Activated gamma-delta T cell (primary cell): ENCODE results near the gene NTM.

Source experiments
- DNase-seq: peaks from one replicate; lab custom pipeline; 2025; lab: John Stamatoyannopoulos, UW

Gene NTM

GRCh38 chr11:131687291-131688047 lies 317.1 kb downstream of the NTM start:
- no peak for DNase-seq

DNA sequence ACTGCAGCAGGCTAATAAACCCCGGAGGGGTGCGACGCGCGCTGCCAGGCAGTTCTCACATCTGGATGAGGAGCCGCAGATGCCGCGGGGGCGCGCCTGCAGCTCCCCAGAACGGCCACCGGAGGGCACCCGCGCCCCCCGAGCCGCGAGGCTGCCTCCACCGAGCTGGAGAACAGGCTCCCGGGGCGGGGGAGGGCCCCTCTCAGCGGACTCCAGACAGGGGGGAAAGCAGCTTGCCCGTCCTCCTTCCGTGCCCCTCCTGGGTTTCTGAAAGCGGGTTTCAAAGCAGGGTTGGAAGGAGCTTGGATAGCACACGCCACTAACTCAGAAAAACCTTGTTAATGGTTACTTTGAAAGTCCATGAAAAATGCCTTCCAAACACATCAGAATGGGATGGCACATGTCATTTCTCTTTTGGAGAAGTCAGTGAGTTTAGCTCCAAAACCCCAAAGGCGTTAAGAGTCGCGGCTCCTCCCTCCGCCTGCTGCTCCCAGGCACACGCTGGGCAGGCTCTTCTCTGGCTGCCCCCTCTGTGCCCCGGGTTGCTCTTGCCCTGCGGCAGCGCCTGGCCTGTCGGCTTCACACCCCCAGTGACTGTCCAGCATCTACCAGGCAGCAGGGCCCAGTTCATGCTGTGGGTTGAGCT lies 317.8 kb downstream of the NTM start:
- no peak for DNase-seq

- DNase-seq, result no peak
Observed at GRCh38 chr11:131689049-131689925, 318.9 kb downstream of the NTM start.

- DNase-seq, result no peak
Observed at GRCh38 chr11:131690362-131690761, 319.9 kb downstream of the NTM start.

- DNase-seq, result no peak
Observed at GRCh38 chr11:131690776-131691175, 320.4 kb downstream of the NTM start.

DNA sequence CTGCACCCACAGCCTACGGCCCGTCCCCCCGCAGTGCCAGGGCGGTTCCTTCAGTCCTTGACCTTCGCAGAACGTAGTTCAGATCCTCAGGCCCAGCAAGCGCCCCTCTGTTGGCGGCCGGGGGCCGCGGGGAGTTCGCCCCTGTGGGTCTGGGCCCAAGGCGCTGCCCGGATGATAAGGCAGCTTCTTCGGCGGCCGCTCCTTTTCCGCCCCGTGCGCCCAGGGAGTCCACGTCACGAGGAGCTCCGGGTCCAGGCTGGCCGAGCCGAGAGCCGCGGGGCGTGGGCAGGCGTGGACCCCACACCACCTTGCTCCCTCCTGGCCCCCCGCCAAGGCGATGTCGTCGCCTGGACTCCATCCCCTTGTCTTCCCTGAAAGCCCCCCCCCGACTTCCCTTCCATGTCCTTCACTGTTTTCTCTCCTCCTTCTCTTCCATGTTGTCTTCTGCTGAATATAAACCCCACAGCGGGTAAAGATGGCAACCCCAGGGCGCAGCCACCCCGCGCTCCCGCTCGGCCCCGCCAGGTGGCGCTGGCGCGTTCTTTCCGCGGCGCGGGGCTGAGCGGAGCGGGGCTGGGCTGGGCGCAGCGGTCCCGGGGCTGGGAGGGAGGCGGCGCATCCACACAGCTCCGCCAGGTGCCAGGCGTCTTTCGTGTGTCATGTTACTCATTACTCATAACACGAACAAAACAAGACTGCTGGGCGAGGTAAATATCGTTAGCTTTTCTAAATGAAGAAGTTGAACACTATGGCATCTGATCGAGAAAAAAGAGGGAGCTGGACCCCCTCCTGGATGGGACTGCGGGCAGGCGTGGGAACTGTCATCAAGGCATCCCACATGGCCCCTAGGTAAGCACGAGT lies 321.0 kb downstream of the NTM start:
- no peak for DNase-seq

DNA sequence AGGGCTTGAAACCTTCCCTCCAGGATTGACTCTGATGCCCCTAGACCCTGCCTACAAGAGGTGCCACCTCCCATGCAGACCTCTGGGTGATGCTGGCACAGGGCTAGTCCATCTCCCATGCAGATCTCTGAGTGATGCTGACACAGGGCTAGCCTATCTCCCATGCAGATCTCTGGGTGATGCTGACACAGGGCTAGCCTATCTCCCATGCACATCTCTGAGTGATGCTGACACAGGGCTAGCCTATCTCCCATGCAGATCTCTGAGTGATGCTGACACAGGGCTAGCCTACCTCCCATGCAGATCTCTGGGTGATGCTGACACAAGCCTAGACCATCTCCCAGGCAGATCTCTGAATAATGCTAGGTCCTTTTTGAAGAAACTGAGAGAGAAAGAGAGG lies 321.7 kb downstream of the NTM start:
- DNase-seq, result no peak

DNA sequence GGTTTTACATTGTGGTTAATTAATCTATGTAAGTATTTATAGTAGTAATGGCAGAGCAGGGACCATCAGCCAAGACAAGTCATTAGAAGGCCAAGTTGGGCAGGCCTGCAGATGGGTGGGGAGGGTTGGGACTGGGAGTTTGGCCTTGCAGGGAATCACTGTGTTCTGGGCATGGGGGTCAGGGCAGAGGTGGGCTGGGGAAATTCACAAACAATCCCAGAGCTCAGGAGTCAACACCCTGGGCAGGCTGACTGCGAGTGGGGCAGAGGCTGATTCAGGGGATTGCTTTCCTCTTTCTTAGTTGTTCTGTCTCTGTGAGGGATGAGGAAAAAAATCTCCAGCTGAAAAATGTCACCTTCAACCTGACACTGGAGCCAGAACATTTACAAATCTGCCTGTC lies 322.5 kb downstream of the NTM start:
- DNase-seq, result no peak

DNA sequence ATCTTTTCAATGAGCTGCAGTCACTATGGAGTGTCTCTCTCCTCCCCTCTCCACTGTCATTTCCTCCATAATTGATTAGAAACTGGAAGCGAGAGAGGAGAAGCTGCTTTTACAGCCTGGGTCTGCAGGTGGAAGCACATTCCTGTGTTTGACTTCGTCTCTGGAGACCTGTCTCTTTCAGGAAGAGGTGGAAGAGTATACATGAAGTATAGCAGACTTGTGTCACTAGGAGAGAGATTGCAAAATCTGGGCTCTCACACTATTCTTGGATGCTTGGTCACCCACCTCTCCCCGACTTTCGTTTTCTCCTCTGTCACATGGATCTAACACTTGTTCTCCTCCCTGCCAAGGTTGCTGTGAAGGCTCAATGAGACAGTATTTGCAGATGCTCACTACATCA lies 323.3 kb downstream of the NTM start:
- DNase-seq, result no peak

DNA sequence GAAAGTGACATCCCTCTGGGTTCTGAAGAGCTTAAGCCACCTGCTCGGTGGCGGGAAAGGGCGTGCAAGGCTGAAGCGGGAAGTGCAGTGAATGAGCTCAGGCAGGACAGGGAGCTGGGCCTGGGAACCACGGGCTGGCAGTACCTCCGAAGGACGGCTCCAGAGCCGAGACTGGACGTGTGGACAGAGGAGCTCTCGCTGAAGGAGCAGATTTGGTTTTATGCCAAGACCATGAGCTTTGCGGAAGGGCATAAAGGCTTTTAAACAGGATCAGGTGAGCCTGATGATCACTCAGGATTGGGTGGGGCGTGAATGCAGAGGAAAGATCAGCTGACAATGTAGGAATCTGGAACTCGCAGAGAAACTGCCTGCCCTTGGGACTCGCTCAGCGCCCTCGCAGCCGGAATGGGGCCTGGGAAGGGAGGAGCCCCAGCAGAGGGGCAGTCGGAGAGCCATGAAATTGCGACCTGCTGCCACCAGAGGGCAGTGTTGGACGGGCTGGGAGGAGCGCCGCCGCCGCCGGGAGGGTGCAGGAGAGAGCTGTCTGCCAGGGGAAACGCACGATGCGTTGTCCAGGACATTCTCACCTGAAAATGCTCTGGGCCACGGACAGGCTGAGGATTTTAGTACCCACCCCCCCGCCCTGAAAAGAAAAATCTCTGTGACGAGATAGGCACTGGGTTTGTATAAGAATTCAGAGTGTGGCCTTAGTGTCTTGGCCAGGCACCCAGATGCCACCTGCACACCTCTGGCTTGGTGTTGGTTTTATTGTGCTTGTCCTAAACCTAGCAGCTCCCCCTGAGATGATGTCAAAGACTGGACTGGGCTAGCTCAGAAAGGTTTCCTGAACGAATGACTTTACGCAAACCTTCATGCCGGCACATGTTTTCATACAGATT lies 324.4 kb downstream of the NTM start:
- no peak for DNase-seq

GRCh38 chr11:131695889-131696429 lies 325.5 kb downstream of the NTM start:
- DNase-seq, result no peak

- no peak for DNase-seq
Observed at GRCh38 chr11:131696690-131697089, 326.3 kb downstream of the NTM start.

GRCh38 chr11:131703311-131703710 lies 332.9 kb downstream of the NTM start:
- DNase-seq, result no peak

DNA sequence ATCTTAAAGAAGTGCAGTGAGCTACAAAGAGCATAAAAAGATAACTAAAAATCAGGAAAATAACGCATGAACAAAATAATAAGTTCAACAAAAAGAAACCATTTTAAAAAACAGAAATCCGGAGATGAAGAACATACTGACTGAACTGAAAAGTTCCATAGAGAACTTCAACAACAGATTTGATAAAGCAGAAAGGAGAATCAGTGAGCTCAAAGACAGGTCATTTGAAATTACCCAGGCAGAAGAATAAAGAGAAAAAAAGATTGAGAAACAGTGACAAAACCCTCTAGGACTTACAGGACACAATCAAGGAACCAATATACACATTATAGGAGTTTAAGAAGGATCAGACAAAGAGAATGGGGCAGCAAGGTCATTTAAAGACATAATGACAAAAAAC lies 334.3 kb downstream of the NTM start:
- DNase-seq, result no peak

DNA sequence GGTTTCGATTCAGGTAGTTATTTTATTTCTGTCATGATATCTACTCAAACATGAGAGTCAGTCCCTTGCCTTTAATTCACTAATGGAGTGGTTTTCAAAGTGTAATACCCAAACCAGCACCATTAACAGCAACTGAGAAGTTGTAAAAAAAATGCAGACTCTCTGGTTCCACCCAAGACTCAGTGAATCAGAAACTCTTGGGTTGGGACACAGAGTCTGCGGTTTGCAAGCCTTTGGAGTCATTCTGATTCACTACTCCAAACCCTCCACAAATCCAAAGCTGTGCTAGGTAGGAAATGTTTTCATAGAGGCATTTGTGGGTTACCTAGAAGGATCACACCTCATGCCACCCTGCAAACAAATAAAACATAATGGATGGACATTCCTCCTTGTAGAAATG lies 340.1 kb downstream of the NTM start:
- no peak for DNase-seq

- no peak for DNase-seq
Observed at GRCh38 chr11:131712897-131713296, 342.5 kb downstream of the NTM start.

GRCh38 chr11:131713529-131714134 lies 343.2 kb downstream of the NTM start:
- no peak for DNase-seq

DNA sequence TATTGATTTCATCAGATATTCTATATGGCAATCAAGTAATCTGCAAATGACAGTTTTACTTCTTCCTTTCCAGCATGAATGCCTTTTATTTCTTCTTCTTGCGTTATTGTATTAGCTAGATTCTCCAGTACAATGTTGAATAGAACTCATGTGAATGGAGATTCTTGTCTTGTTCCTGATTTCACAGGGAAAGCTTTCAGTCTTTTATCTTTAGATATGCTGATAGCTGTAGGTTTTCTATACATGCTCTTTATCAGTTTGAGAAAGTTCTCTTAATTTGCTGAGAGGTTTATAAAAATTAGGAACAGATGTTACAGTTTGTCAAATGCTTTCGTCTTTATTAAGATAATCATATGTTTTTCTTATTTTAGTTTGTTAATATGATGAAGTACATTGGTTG lies 347.2 kb downstream of the NTM start:
- no peak for DNase-seq

GRCh38 chr11:131723088-131723487 lies 352.7 kb downstream of the NTM start:
- DNase-seq, result no peak

DNA sequence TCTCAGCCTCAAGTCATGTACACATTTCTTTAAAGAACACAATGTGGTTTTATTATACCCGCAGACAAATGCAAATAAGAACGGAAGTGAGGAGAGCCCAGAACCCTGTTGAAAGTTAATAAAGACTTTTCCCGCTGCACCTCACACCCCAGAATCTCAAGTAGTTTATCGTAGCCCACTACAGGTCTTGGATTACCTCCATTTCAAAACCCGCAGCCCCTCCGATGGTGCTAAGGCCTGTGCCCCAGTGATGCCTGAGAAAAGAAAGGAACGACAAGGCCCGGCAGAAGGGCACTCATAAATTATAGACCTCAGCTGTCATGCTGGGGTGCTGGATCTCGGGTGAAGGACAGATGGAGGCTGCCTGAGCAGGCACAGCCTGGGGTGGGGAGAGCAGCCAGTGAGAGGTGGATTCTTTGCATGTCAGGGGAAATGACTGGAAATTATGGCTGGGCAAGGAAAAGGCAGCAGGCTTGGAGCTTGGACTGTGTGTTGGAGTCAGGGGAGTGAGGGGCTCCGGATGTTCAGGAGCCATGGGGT lies 354.1 kb downstream of the NTM start:
- DNase-seq, result no peak
